HEK293 (cell line): ENCODE data around the gene LAYN.
A peak's percentile ranks its signal among the peaks of the same experiment; 100 is the strongest.

ENCODE experiments used
- BCL11B ChIP-seq: fragments of 450-650 bp; formaldehyde crosslinking; IDR thresholded peaks from 2 replicates; pipeline ENCODE4 v1.5.1; 2016; ENCODE audit warnings: low read depth, missing biosample characterization, missing genetic modification characterization
- CTCF ChIP-seq: fragments of 450-650 bp; formaldehyde crosslinking; IDR thresholded peaks from 2 replicates; pipeline ENCODE4 v1.5.1; 2016; ENCODE audit warnings: missing biosample characterization, missing genetic modification characterization
- GLI2 ChIP-seq: fragments of 450-650 bp; formaldehyde crosslinking; IDR thresholded peaks from 2 replicates; pipeline ENCODE4; 2017; ENCODE audit warnings: missing biosample characterization, missing genetic modification characterization, low read depth, borderline replicate concordance
- GLIS1 ChIP-seq: fragments of 450-650 bp; formaldehyde crosslinking; IDR thresholded peaks from 2 replicates; pipeline ENCODE4 v1.5.1; 2016; ENCODE audit warnings: missing biosample characterization, missing genetic modification characterization
- GLIS2 ChIP-seq: fragments of 450-650 bp; formaldehyde crosslinking; IDR thresholded peaks from 2 replicates; pipeline ENCODE4 v1.5.1; 2016; ENCODE audit warnings: missing biosample characterization, missing genetic modification characterization
- SCRT1 ChIP-seq: fragments of 450-650 bp; formaldehyde crosslinking; IDR thresholded peaks from 2 replicates; pipeline ENCODE4 v1.5.1; 2016; ENCODE audit warnings: missing biosample characterization, missing genetic modification characterization, borderline replicate concordance
- SP3 ChIP-seq: fragments of 450-650 bp; formaldehyde crosslinking; IDR thresholded peaks from 2 replicates; pipeline ENCODE4 v1.5.1; 2016; ENCODE audit warnings: missing biosample characterization, missing genetic modification characterization
- TRIM28 ChIP-seq: IDR thresholded peaks from 2 replicates; pipeline ENCODE4 v1.6.1; 2011; ENCODE audit warnings: low read length, control low read depth, borderline replicate concordance
- YY2 ChIP-seq: fragments of 450-650 bp; formaldehyde crosslinking; IDR thresholded peaks from 2 replicates; pipeline ENCODE4 v1.5.1; 2016; ENCODE audit warnings: missing biosample characterization, missing genetic modification characterization
- ZBTB20 ChIP-seq: fragments of 450-650 bp; formaldehyde crosslinking; IDR thresholded peaks from 2 replicates; pipeline ENCODE4 v1.5.1; 2016; ENCODE audit warnings: missing biosample characterization, missing genetic modification characterization
- ZBTB49 ChIP-seq: fragments of 450-650 bp; formaldehyde crosslinking; IDR thresholded peaks from 2 replicates; pipeline ENCODE4 v1.5.1; 2016; ENCODE audit warnings: missing biosample characterization, missing genetic modification characterization, low read depth
- ZIC2 ChIP-seq: fragments of 450-650 bp; formaldehyde crosslinking; IDR thresholded peaks from 2 replicates; pipeline ENCODE4 v1.5.1; 2016; ENCODE audit warnings: missing biosample characterization, missing genetic modification characterization
- ZNF157 ChIP-seq: fragments of 450-650 bp; formaldehyde crosslinking; IDR thresholded peaks from 2 replicates; pipeline ENCODE4 v1.5.1; 2016; ENCODE audit warnings: missing biosample characterization, missing genetic modification characterization
- ZNF202 ChIP-seq: fragments of 450-650 bp; formaldehyde crosslinking; IDR thresholded peaks from 2 replicates; pipeline ENCODE4 v1.5.1; 2016; ENCODE audit warnings: missing biosample characterization, missing genetic modification characterization, borderline replicate concordance
- ZNF248 ChIP-seq: fragments of 450-650 bp; formaldehyde crosslinking; IDR thresholded peaks from 2 replicates; pipeline ENCODE4 v1.5.1; 2017; ENCODE audit warnings: missing biosample characterization, missing genetic modification characterization
- ZNF274 ChIP-seq, 2 experiments: fragments of 200-500 bp in 1 of 2; fragments of 450-650 bp in 1 of 2; sonication (Bioruptor generic) in 1 of 2; formaldehyde crosslinking in 1 of 2; IDR thresholded peaks; 2 replicates each; pipeline versions ENCODE4 v1.5.1 to v1.6.1; 2014 to 2016; ENCODE audit warnings: borderline replicate concordance in 1 of 2, inconsistent platforms in 1 of 2, low read length in 1 of 2, missing biosample characterization in 1 of 2, missing genetic modification characterization in 1 of 2
- ZNF280C ChIP-seq: fragments of 450-650 bp; formaldehyde crosslinking; IDR thresholded peaks from 2 replicates; pipeline ENCODE4 v1.5.1; 2016; ENCODE audit warnings: missing biosample characterization, missing genetic modification characterization
- ZNF292 ChIP-seq: fragments of 450-650 bp; formaldehyde crosslinking; IDR thresholded peaks from 2 replicates; pipeline ENCODE4 v1.5.1; 2016; ENCODE audit warnings: low read depth, missing biosample characterization, missing genetic modification characterization, borderline replicate concordance
- ZNF366 ChIP-seq: fragments of 450-650 bp; formaldehyde crosslinking; conservative IDR thresholded peaks from 2 replicates; pipeline ENCODE4 v1.5.1; 2016; ENCODE audit warnings: missing biosample characterization, missing genetic modification characterization
- ZNF391 ChIP-seq: fragments of 450-650 bp; formaldehyde crosslinking; IDR thresholded peaks from 2 replicates; pipeline ENCODE4 v1.5.1; 2016; ENCODE audit warnings: low read depth, missing biosample characterization, missing genetic modification characterization, borderline replicate concordance
- ZNF664 ChIP-seq: fragments of 450-650 bp; formaldehyde crosslinking; IDR thresholded peaks from 2 replicates; pipeline ENCODE4 v1.5.1; 2016; ENCODE audit warnings: missing biosample characterization, missing genetic modification characterization
- ZNF76 ChIP-seq: fragments of 450-650 bp; formaldehyde crosslinking; IDR thresholded peaks from 2 replicates; pipeline ENCODE4; 2016; ENCODE audit warnings: low read depth, missing biosample characterization, missing genetic modification characterization, borderline replicate concordance
- ZNF777 ChIP-seq: fragments of 450-650 bp; formaldehyde crosslinking; IDR thresholded peaks from 2 replicates; pipeline ENCODE4 v1.5.1; 2017; ENCODE audit warnings: missing biosample characterization, missing genetic modification characterization, borderline replicate concordance
- ZNF837 ChIP-seq: fragments of 450-650 bp; formaldehyde crosslinking; IDR thresholded peaks from 2 replicates; pipeline ENCODE4 v1.5.1; 2016; ENCODE audit warnings: missing biosample characterization, missing genetic modification characterization
- TF ChIP-seq, protein P1 (sequence below): fragments of 450-650 bp; formaldehyde crosslinking; IDR thresholded peaks from 2 replicates; pipeline ENCODE4 v1.5.1; 2016; ENCODE audit warnings: missing biosample characterization, missing genetic modification characterization
- TF ChIP-seq, protein P2 (sequence below): fragments of 450-650 bp; formaldehyde crosslinking; IDR thresholded peaks from 2 replicates; pipeline ENCODE4 v1.5.1; 2016; ENCODE audit warnings: missing biosample characterization, missing genetic modification characterization
- TF ChIP-seq, protein P3 (sequence below): fragments of 450-650 bp; formaldehyde crosslinking; IDR thresholded peaks from 2 replicates; pipeline ENCODE4 v1.5.1; 2016; ENCODE audit warnings: missing biosample characterization, missing genetic modification characterization

Gene LAYN

DNA sequence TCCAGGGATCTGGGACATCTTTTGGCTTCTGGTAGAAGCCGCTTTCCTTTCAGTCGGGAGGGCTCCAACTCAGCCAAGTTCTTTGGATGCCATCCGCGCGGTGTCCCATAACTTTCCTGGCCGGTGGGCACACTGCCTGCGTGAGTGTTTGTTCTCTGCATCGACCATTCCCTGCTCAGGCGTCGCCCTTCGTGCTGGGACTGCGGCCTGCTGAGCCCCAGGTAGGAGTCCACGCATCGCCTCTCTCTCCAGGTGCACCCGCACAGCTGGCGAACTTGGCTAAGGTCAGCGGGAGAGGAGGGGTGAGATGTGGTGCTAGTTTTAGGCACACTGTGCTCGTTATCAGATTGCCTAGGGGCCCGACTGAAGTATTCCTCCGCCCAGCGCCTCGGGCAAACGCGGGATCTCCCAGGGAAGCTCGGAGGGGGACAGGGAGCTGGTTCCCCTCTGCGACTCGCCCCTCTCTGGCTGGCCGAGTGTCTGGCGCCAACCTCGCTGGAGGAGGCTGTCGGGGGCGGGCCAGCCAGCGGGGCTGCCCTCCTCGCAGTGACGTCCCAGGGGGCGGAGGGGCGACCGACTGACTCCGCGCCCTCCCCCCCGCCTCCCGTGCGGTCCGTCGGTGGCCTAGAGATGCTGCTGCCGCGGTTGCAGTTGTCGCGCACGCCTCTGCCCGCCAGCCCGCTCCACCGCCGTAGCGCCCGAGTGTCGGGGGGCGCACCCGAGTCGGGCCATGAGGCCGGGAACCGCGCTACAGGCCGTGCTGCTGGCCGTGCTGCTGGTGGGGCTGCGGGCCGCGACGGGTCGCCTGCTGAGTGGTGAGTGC is at the start of gene LAYN (continued):
- TF ChIP-seq ZBTB49 (tag by site-specific recombination) (no peak), ZNF274 (IDR thresholded peaks at IDR 0.05; ENCODE audit: low read length) (no peak), ZNF274 (tag by site-specific recombination; IDR thresholded peaks at IDR 0.05; ENCODE audit: borderline replicate concordance) (no peak), ZNF202 (no peak), YY2 (tag by site-specific recombination) (no peak), GLIS1 (tag by site-specific recombination) (peak; percentile 62; the same call in 1 of the 2 replicates), ZNF292 (tag by site-specific recombination) (no peak), ZNF157 (tag by site-specific recombination) (no peak), ZNF248 (tag by site-specific recombination) (no peak), ZIC2 (peak; percentile 91), GLI2 (tag by site-specific recombination) (no peak), CTCF (tag by site-specific recombination) (peak; percentile 46; the same call in 1 of the 2 replicates), TRIM28 (no peak), ZNF777 (tag by site-specific recombination) (0 out of 2 replicates have a peak, but pooled peaks have one; percentile 11), ZNF391 (tag by site-specific recombination) (no peak), ZNF366 (tag by site-specific recombination) (no peak), ZNF280C (tag by site-specific recombination) (no peak), ZNF837 (no peak), ZNF76 (peak; percentile 54; the same call in 1 of the 2 replicates), ZNF664 (tag by site-specific recombination) (no peak), SP3 (tag by site-specific recombination) (peak; percentile 77), ZBTB20 (tag by site-specific recombination) (0 out of 2 replicates have a peak, but pooled peaks have one; percentile 15), SCRT1 (tag by site-specific recombination) (no peak), GLIS2 (tag by site-specific recombination) (peak; percentile 77), BCL11B (tag by site-specific recombination) (no peak)
- TF ChIP-seq, protein P1, sequence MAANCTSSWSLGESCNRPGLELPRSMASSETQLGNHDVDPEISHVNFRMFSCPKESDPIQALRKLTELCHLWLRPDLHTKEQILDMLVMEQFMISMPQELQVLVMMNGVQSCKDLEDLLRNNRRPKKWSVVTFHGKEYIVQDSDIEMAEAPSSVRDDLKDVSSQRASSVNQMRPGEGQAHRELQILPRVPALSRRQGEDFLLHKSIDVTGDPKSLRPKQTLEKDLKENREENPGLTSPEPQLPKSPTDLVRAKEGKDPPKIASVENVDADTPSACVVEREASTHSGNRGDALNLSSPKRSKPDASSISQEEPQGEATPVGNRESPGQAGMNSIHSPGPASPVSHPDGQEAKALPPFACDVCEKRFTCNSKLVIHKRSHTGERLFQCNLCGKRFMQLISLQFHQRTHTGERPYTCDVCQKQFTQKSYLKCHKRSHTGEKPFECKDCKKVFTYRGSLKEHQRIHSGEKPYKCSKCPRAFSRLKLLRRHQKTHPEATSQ (tag by site-specific recombination), result 0 out of 2 replicates have a peak, but pooled peaks have one; percentile 56
- TF ChIP-seq, protein P2, sequence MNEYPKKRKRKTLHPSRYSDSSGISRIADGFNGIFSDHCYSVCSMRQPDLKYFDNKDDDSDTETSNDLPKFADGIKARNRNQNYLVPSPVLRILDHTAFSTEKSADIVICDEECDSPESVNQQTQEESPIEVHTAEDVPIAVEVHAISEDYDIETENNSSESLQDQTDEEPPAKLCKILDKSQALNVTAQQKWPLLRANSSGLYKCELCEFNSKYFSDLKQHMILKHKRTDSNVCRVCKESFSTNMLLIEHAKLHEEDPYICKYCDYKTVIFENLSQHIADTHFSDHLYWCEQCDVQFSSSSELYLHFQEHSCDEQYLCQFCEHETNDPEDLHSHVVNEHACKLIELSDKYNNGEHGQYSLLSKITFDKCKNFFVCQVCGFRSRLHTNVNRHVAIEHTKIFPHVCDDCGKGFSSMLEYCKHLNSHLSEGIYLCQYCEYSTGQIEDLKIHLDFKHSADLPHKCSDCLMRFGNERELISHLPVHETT (tag by site-specific recombination), result no peak
- TF ChIP-seq, protein P3, sequence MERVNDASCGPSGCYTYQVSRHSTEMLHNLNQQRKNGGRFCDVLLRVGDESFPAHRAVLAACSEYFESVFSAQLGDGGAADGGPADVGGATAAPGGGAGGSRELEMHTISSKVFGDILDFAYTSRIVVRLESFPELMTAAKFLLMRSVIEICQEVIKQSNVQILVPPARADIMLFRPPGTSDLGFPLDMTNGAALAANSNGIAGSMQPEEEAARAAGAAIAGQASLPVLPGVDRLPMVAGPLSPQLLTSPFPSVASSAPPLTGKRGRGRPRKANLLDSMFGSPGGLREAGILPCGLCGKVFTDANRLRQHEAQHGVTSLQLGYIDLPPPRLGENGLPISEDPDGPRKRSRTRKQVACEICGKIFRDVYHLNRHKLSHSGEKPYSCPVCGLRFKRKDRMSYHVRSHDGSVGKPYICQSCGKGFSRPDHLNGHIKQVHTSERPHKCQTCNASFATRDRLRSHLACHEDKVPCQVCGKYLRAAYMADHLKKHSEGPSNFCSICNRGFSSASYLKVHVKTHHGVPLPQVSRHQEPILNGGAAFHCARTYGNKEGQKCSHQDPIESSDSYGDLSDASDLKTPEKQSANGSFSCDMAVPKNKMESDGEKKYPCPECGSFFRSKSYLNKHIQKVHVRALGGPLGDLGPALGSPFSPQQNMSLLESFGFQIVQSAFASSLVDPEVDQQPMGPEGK (tag by site-specific recombination), result no peak
